IMR-90 (cell line): ENCODE results near the gene DHDDS.

Source experiments
- POLR2A ChIP-seq: IDR thresholded peaks from 2 replicates; pipeline ENCODE4 v1.6.1; 2012; ENCODE audit warnings: mild to moderate bottlenecking, low read depth, low read length
- SMC3 ChIP-seq: fragments of 150-350 bp; IDR thresholded peaks from 2 replicates; pipeline ENCODE4 v1.6.1; 2016; ENCODE audit warnings: low read depth, mild to moderate bottlenecking, antibody characterized with exemption, low read length, moderate library complexity
- TF ChIP-seq, protein P1 (sequence below): conservative IDR thresholded peaks from 2 replicates; pipeline ENCODE4 v1.5.1; 2012; ENCODE audit warnings: mild to moderate bottlenecking, low read depth, low read length, improper control_type of control experiment

DNA sequence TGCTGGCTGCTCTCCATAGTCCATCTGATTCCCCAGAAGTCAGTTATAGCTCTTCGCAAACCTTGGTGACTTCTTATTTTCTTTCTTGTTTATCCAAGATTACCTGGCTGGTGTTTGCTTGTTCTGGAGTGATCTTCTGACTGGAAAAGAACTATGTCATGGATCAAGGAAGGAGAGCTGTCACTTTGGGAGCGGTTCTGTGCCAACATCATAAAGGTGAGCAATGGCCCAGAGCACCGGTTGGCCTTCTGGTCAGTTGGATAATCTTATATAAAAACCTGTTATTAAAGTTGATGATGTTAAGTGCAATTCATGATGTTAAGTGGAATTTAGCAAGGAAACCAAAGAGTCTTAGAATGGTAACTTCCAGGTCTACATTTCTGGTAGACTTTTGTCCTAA is 672 bp downstream of the DHDDS start:
- TF ChIP-seq, protein P1, sequence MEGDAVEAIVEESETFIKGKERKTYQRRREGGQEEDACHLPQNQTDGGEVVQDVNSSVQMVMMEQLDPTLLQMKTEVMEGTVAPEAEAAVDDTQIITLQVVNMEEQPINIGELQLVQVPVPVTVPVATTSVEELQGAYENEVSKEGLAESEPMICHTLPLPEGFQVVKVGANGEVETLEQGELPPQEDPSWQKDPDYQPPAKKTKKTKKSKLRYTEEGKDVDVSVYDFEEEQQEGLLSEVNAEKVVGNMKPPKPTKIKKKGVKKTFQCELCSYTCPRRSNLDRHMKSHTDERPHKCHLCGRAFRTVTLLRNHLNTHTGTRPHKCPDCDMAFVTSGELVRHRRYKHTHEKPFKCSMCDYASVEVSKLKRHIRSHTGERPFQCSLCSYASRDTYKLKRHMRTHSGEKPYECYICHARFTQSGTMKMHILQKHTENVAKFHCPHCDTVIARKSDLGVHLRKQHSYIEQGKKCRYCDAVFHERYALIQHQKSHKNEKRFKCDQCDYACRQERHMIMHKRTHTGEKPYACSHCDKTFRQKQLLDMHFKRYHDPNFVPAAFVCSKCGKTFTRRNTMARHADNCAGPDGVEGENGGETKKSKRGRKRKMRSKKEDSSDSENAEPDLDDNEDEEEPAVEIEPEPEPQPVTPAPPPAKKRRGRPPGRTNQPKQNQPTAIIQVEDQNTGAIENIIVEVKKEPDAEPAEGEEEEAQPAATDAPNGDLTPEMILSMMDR = no peak
- TF ChIP-seq SMC3 (no peak), POLR2A (no peak)
